ENCODE results near the gene ZDHHC18.

Gene ZDHHC18

GRCh38 chr1:26857473-26858060 lies 31.1 kb downstream of the ZDHHC18 start:
- Histone ChIP-seq H3K4me3 (ENCODE audit: low read length) (no peak overlapping the region), H3K27me3 (replicated peaks; ENCODE audit: insufficient read depth, low read length) (no peaks in the 10 kb centered on the region)

GRCh38 chr1:26858160-26858559 lies 31.7 kb downstream of the ZDHHC18 start:
- Histone ChIP-seq H2AFZ (ENCODE audit: low read length) (no peak overlapping the region), H3K36me3 (replicated peaks; ENCODE audit: insufficient read depth, low read length) (0 out of 2 replicates have a peak, but pooled peaks cover 4% of the 10 kb centered on the region), H3K9me3 (replicated peaks; ENCODE audit: insufficient read depth, low read length) (no peaks in the 10 kb centered on the region), H3K9ac (ENCODE audit: low read length) (no peak overlapping the region), H3K27me3 (replicated peaks; ENCODE audit: insufficient read depth, low read length) (no peaks in the 10 kb centered on the region), H3K79me2 (ENCODE audit: low read length) (no peaks in the 10 kb centered on the region), H3K4me2 (ENCODE audit: low read depth, low read length) (no peak overlapping the region), H3F3A (ENCODE audit: insufficient read depth, low read length) (peaks cover 18% of the 10 kb centered on the region), H3K27ac (ENCODE audit: low read length) (no peak overlapping the region), H3K9me2 (replicated peaks; ENCODE audit: insufficient read depth, low read length) (no peaks in the 10 kb centered on the region), H4K20me1 (ENCODE audit: insufficient read depth, low read length) (no peaks in the 10 kb centered on the region), H3K4me1 (ENCODE audit: low read length) (peaks cover 14% of the 10 kb centered on the region), H3K4me3 (ENCODE audit: low read length) (no peak overlapping the region)
- TF ChIP-seq EZH2phosphoT487 (IDR thresholded peaks at IDR 0.05; ENCODE audit: low read length): no peak
- TF ChIP-seq, protein P1, sequence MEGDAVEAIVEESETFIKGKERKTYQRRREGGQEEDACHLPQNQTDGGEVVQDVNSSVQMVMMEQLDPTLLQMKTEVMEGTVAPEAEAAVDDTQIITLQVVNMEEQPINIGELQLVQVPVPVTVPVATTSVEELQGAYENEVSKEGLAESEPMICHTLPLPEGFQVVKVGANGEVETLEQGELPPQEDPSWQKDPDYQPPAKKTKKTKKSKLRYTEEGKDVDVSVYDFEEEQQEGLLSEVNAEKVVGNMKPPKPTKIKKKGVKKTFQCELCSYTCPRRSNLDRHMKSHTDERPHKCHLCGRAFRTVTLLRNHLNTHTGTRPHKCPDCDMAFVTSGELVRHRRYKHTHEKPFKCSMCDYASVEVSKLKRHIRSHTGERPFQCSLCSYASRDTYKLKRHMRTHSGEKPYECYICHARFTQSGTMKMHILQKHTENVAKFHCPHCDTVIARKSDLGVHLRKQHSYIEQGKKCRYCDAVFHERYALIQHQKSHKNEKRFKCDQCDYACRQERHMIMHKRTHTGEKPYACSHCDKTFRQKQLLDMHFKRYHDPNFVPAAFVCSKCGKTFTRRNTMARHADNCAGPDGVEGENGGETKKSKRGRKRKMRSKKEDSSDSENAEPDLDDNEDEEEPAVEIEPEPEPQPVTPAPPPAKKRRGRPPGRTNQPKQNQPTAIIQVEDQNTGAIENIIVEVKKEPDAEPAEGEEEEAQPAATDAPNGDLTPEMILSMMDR (IDR thresholded peaks at IDR 0.05; ENCODE audit: low read length): no peak
- TF ChIP-seq EZH2 (optimal IDR thresholded peaks at IDR 0.05; ENCODE audit: low read depth, low read length): no peak
- DNase-seq: no peak

More at GRCh38 chr1:26857473-26858060, 31.1 kb downstream of the ZDHHC18 start:
- Histone ChIP-seq H3K27ac (ENCODE audit: low read length) (no peak overlapping the region), H3F3A (ENCODE audit: insufficient read depth, low read length) (peaks cover 12% of the 10 kb centered on the region), H3K36me3 (replicated peaks; ENCODE audit: insufficient read depth, low read length) (0 out of 2 replicates have a peak, but pooled peaks cover 4% of the 10 kb centered on the region), H3K79me2 (ENCODE audit: low read length) (no peaks in the 10 kb centered on the region), H3K9me3 (replicated peaks; ENCODE audit: insufficient read depth, low read length) (no peaks in the 10 kb centered on the region), H4K20me1 (ENCODE audit: insufficient read depth, low read length) (no peaks in the 10 kb centered on the region), H3K4me1 (ENCODE audit: low read length) (peaks cover 8% of the 10 kb centered on the region), H3K4me2 (ENCODE audit: low read depth, low read length) (no peak overlapping the region), H3K9me2 (replicated peaks; ENCODE audit: insufficient read depth, low read length) (no peaks in the 10 kb centered on the region), H3K9ac (ENCODE audit: low read length) (no peak overlapping the region), H2AFZ (ENCODE audit: low read length) (no peak overlapping the region)
- no peak for TF ChIP-seq EZH2phosphoT487 (IDR thresholded peaks at IDR 0.05; ENCODE audit: low read length)
- TF ChIP-seq, protein P1 (IDR thresholded peaks at IDR 0.05; ENCODE audit: low read length): no peak
- no peak for TF ChIP-seq EZH2 (optimal IDR thresholded peaks at IDR 0.05; ENCODE audit: low read depth, low read length)
- no peak for DNase-seq

- H3K27ac ChIP-seq (ENCODE audit: low read length): no peak overlapping the region
- no peak overlapping the region for H3K9ac ChIP-seq (ENCODE audit: low read length)
- peaks cover 19% of the 10 kb centered on the region for H3K4me1 ChIP-seq (ENCODE audit: low read length)
- TF ChIP-seq, protein P1 (IDR thresholded peaks at IDR 0.05; ENCODE audit: low read length): no peak
- TF ChIP-seq EZH2 (optimal IDR thresholded peaks at IDR 0.05; ENCODE audit: low read depth, low read length): no peak
- TF ChIP-seq EZH2phosphoT487 (IDR thresholded peaks at IDR 0.05; ENCODE audit: low read length): no peak
- no peaks in the 10 kb centered on the region for H4K20me1 ChIP-seq (ENCODE audit: insufficient read depth, low read length)
- no peaks in the 10 kb centered on the region for H3K9me3 ChIP-seq (replicated peaks; ENCODE audit: insufficient read depth, low read length)
- no peak for DNase-seq
- peaks cover 21% of the 10 kb centered on the region for H3F3A ChIP-seq (ENCODE audit: insufficient read depth, low read length)
- H3K27me3 ChIP-seq (replicated peaks; ENCODE audit: insufficient read depth, low read length): no peaks in the 10 kb centered on the region
- H3K4me3 ChIP-seq (ENCODE audit: low read length): no peak overlapping the region
- H3K4me2 ChIP-seq (ENCODE audit: low read depth, low read length): no peak overlapping the region
- no peaks in the 10 kb centered on the region for H3K36me3 ChIP-seq (replicated peaks; ENCODE audit: insufficient read depth, low read length)
- H3K9me2 ChIP-seq (replicated peaks; ENCODE audit: insufficient read depth, low read length): no peaks in the 10 kb centered on the region
- H2AFZ ChIP-seq (ENCODE audit: low read length): no peak overlapping the region
- no peaks in the 10 kb centered on the region for H3K79me2 ChIP-seq (ENCODE audit: low read length)
Measured at GRCh38 chr1:26858891-26859640, 32.6 kb downstream of the ZDHHC18 start.
